ENCODE results near the gene GBP3.
"Not testable (repeated sequence)": the region's sequence is repeated elsewhere in the genome, so short reads cannot be mapped to it uniquely, and the experiment has no call there.

Gene GBP3, protein sequence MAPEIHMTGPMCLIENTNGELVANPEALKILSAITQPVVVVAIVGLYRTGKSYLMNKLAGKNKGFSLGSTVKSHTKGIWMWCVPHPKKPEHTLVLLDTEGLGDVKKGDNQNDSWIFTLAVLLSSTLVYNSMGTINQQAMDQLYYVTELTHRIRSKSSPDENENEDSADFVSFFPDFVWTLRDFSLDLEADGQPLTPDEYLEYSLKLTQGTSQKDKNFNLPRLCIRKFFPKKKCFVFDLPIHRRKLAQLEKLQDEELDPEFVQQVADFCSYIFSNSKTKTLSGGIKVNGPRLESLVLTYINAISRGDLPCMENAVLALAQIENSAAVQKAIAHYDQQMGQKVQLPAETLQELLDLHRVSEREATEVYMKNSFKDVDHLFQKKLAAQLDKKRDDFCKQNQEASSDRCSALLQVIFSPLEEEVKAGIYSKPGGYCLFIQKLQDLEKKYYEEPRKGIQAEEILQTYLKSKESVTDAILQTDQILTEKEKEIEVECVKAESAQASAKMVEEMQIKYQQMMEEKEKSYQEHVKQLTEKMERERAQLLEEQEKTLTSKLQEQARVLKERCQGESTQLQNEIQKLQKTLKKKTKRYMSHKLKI

DNA sequence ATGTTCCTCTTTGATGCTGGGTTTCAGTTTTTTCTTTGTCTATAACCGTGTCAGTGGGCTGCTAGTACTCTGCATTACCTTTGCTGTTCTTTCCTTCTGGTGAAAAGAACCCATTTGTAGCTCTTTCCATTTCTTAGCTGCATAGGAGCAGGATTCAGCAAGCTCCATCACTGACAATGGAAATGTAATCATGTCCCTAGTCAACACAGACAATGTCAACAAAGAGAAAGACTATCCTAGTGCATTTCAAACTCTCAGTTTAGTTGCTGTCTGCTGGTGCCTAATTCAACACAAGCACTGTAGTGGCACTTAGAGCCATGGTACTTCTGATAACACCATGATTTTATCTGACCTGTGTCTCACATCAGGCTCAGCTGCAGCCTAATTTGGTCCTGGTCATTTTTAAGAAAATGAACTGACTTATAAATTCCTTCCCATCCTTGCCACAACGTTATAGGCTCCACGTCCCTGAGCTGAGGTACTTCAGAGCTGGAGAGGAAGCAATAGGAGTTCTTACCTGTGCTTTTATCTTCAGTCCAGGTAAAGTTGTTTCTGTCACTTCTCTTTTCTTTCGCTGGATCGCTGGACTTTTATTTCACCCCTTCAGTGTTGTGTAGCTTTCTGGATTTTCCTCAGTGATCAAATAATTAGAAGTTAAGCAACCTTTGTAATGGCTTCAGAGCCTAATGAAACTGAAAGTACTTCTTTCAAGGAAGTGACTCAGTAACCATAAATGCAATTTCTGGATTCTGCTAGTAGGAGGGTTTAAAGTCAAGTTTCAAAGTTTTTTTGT is at the start of gene GBP3:
GBP3 (minus strand) TSS at position 700 of the 793 bp plus-strand sequence. CDS start 2,145 bp downstream, outside the sequence.
- peak; percentile 72 to 77 for ATAC-seq (replicated peaks)
- Mint-ChIP-seq H3K27me3 (no peaks in the 10 kb centered on the region), H3K27ac (peak within 1 kb of the TSS; percentile 89), H3K9me3 (peaks cover 6 to 8% of the 10 kb centered on the region in 2 donors), H3K4me1 (peaks cover 17 to 35% of the 10 kb centered on the region in 2 donors), H3K36me3 (peaks cover 13 to 31% of the 10 kb centered on the region in 2 donors), H3K4me3 (peak within 1 kb of the TSS; percentile 79 to 87)
- DNase-seq, result no peak

DNA sequence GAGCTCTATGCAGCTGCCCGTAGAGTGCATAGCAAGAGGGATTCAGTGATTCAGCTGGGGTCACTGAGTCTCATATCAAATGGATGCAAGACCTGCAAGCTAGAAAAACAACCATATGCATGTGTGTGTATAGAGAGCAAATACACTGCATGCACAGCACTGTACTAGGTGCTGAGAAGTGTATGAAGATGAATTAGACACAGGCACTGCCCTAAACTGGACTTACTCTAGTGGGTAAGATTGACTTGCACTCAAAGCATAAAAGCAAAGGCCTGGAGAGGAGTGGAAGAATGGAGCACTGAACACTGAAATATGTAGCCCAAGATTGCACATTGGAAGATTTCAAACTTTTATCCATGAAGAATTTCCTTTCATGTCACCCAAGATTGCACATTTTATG is 47.8 kb upstream of the GBP3 start:
- no peaks in the 10 kb centered on the region for H3K27me3 Mint-ChIP-seq
- no peak overlapping the region for H3K27ac Mint-ChIP-seq
- no peak for DNase-seq
- ATAC-seq (replicated peaks), result no peak
- no peak overlapping the region for H3K4me3 Mint-ChIP-seq
- peaks cover 8 to 9% of the 10 kb centered on the region in 2 donors for H3K9me3 Mint-ChIP-seq
- peaks cover 2 to 10% of the 10 kb centered on the region in 2 donors for H3K4me1 Mint-ChIP-seq
- H3K36me3 Mint-ChIP-seq, result peaks cover 5 to 13% of the 10 kb centered on the region in 2 donors

- H3K4me3 Mint-ChIP-seq, result peak overlapping the region; percentile 72 to 77
- no peak for DNase-seq
- peaks cover 5 to 13% of the 10 kb centered on the region in 2 donors for H3K36me3 Mint-ChIP-seq
- peaks cover 8 to 9% of the 10 kb centered on the region in 2 donors for H3K9me3 Mint-ChIP-seq
- peak overlapping the region; percentile 68 for H3K27ac Mint-ChIP-seq
- H3K27me3 Mint-ChIP-seq, result no peaks in the 10 kb centered on the region
- H3K4me1 Mint-ChIP-seq, result peaks cover 2 to 10% of the 10 kb centered on the region in 2 donors
- no peak for ATAC-seq (replicated peaks)
Observed at GRCh38 chr1:89069951-89070350, 47.3 kb upstream of the GBP3 start.

DNA sequence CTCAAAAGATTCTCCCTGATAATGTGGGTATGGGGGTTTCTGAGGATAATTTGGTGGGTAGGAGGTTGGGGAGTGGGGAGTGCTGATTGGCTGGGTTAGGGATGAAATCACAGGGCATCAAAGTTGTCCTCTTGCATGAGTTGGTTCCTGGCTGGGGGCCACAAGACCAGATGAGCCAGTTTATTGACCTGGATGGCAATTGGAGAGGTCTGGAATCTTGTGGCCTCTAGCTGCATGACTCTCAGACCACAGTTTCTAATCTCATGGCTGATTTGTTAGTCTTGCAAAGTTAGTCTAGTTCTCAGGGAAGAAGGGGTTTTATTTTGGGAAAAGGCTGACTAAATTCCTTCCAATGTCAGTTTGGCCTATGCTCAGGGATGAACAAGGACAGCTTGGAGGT is 45.6 kb upstream of the GBP3 start:
- H3K36me3 Mint-ChIP-seq, result peaks cover 1 to 5% of the 10 kb centered on the region in 2 donors
- H3K27me3 Mint-ChIP-seq, result no peaks in the 10 kb centered on the region
- H3K9me3 Mint-ChIP-seq, result peaks cover 0 to 2% of the 10 kb centered on the region in 2 donors
- no peak overlapping the region for H3K27ac Mint-ChIP-seq
- ATAC-seq (replicated peaks) (no peak), DNase-seq (no peak)
- no peak overlapping the region for H3K4me3 Mint-ChIP-seq
- peaks cover 12 to 25% of the 10 kb centered on the region in 2 donors for H3K4me1 Mint-ChIP-seq

GRCh38 chr1:89065079-89065868 is 42.6 kb upstream of the GBP3 start, which contains the start of gene GBP1:
TSS of gene GBP1 (minus strand) at chr1:89065208. CDS start at chr1:89063234, 1,974 bp downstream.
- Mint-ChIP-seq H3K4me1 (peaks cover 17 to 33% of the 10 kb centered on the region in 2 donors), H3K36me3 (peaks cover 5 to 12% of the 10 kb centered on the region in 2 donors), H3K27ac (peak within 1 kb of the TSS; percentile 96), H3K9me3 (no peaks in the 10 kb centered on the region), H3K27me3 (no peaks in the 10 kb centered on the region), H3K4me3 (peak within 1 kb of the TSS; percentile 88 to 91)
- ATAC-seq (replicated peaks) (peak; percentile 70 to 76), DNase-seq (no peak)

DNA sequence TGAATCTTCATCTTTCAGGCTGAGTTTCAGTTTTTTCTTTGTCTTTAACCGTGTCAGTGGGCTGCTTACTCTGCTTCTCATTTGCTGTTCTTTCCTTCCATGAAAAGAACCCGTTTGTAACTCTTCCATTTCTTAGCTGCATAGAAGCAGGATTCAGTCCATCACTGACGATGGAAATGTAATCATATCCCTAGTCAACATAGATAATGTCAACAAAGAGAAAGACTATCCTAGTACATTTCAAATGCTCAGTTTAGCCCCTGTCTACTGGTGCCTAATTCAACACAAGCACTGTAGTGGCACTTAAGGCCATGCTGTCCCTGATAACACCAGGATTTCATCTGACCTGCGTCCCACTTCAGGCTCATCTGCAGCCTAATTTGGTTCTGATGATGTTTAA is 42.0 kb upstream of the GBP3 start:
- DNase-seq, result no peak
- Mint-ChIP-seq H3K4me3 (peak overlapping the region; percentile 88 to 91), H3K27me3 (no peaks in the 10 kb centered on the region), H3K36me3 (peaks cover 9 to 12% of the 10 kb centered on the region in 2 donors), H3K27ac (peak overlapping the region; percentile 96), H3K9me3 (no peaks in the 10 kb centered on the region), H3K4me1 (peaks cover 15 to 30% of the 10 kb centered on the region in 2 donors)
- ATAC-seq (replicated peaks), result peak; percentile 64 to 68

GRCh38 chr1:89063094-89063493 is 40.4 kb upstream of the GBP3 start:
- Mint-ChIP-seq H3K4me1 (peaks cover 15 to 30% of the 10 kb centered on the region in 2 donors), H3K4me3 (no peak overlapping the region), H3K36me3 (peaks cover 13 to 18% of the 10 kb centered on the region in 2 donors), H3K27ac (no peak overlapping the region), H3K9me3 (no peaks in the 10 kb centered on the region), H3K27me3 (no peaks in the 10 kb centered on the region)
- DNase-seq (no peak), ATAC-seq (replicated peaks) (no peak)

- no peak overlapping the region for H3K4me3 Mint-ChIP-seq
- H3K27ac Mint-ChIP-seq, result no peak overlapping the region
- no peak for ATAC-seq (replicated peaks)
Observed at GRCh38 chr1:89060091-89060490, 37.4 kb upstream of the GBP3 start.

GRCh38 chr1:89051955-89052312 is 29.3 kb upstream of the GBP3 start:
- no peaks in the 10 kb centered on the region for H3K9me3 Mint-ChIP-seq
- DNase-seq (no peak), ATAC-seq (replicated peaks) (no peak)
- no peaks in the 10 kb centered on the region for H3K27me3 Mint-ChIP-seq
- no peaks in the 10 kb centered on the region for H3K4me1 Mint-ChIP-seq
- peaks cover 23 to 42% of the 10 kb centered on the region in 2 donors for H3K36me3 Mint-ChIP-seq
- H3K4me3 Mint-ChIP-seq, result no peak overlapping the region
- H3K27ac Mint-ChIP-seq, result no peak overlapping the region

More at GRCh38 chr1:89060091-89060490, 37.4 kb upstream of the GBP3 start:
- peaks cover 15 to 30% of the 10 kb centered on the region in 2 donors for H3K4me1 Mint-ChIP-seq
- peaks cover 21 to 33% of the 10 kb centered on the region in 2 donors for H3K36me3 Mint-ChIP-seq
- no peaks in the 10 kb centered on the region for H3K9me3 Mint-ChIP-seq
- no peak for DNase-seq
- H3K27me3 Mint-ChIP-seq, result no peaks in the 10 kb centered on the region

DNA sequence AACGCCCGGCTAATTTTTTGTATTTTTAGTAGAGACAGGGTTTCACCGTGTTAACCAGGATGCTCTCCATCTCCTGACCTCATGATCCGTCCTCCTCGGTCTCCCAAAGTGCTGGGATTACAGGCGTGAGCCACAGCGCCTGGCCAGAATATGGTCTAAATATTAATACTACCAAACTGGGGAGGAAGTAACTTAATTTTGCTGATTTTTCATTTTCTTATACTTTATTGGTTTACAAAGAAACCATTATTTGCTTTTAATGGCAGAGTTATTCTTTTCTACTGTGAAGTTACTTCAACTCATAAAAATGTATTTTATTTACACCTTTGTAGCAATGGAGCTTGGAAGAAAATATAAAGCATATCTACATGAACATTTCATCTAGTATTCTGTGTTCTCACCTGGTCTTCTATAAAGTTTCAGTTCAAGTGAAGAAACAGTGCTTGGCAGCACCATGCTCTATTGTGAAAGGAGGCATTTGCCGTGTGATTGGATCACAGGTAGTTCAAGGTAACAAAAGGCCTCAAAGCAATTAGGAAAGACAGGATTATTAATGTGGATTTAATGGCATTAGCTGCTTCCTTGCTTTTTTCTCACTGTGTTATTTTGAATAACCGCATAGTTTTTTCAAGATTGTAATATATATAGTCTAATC is 28.8 kb upstream of the GBP3 start:
- peaks cover 22 to 37% of the 10 kb centered on the region in 2 donors for H3K36me3 Mint-ChIP-seq
- H3K9me3 Mint-ChIP-seq, result no peaks in the 10 kb centered on the region
- no peak for DNase-seq
- no peak overlapping the region for H3K27ac Mint-ChIP-seq
- H3K4me1 Mint-ChIP-seq, result no peaks in the 10 kb centered on the region
- no peak overlapping the region for H3K4me3 Mint-ChIP-seq
- ATAC-seq (replicated peaks), result no peak
- no peaks in the 10 kb centered on the region for H3K27me3 Mint-ChIP-seq

DNA sequence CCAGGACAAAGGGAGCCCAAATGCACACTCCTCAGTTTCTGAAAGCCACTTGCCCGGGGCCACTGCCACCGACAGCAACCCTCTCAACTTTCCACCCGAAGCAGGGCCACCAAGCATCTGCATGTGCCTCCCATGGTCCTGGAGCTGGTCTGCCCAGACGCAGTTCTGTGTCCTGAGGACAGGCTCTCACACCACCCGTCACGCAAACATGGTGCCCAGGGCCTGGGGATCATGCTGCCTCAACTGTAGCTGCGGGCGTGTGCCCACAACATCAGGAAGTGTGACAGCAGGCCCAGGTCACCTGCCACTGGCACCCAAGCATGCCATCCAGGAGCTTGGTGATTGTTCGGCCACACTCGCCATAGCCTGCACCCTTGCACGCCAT is 28.0 kb upstream of the GBP3 start:
- H3K27ac Mint-ChIP-seq, result no peak overlapping the region

DNA sequence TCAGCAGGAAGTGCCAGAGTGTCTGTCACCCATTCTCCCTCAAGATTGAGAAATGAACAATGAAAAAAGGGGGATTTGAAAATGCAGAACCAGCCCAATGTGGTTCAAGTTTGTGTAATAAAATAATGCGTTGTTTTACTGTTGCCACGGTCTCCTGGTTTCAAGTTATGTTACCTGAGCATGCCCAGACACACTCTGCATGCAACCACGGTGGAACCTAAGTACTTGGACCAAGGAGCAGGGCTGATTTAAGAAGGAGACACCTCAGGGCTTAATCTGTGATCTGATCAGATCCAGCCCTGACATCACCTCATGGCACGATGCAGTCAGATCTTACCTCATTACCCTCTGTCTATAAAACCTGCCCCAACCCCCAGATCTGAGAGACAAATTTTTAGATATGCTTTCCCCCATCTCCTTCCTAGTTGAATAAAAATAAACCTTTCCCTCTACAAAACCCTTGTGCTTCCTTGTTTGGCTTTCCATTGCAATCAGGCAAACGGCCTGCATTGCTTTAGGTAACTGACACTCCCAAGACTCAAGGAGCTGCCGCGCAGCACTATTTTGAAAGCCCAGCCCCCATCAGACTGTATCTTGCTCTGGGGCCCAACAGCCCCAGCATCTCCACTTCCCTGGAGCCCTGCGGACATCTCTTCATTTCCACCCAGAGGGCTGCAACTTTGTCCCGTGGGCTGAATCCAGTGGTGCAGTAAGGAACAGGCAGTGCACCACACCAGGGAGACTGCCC is 27.4 kb upstream of the GBP3 start:
- H3K4me3 Mint-ChIP-seq, H3K9me3 Mint-ChIP-seq, H3K4me1 Mint-ChIP-seq, H3K27me3 Mint-ChIP-seq, DNase-seq: not testable (repeated sequence)
- Mint-ChIP-seq H3K36me3 (peaks cover 16 to 29% of the 10 kb centered on the region in 2 donors), H3K27ac (peak overlapping the region; percentile 52)
- peak; percentile 44 to 66 for ATAC-seq (replicated peaks)

More for the DNA sequence above, 28.0 kb upstream of the GBP3 start:
- no peak overlapping the region for H3K4me3 Mint-ChIP-seq
- no peaks in the 10 kb centered on the region for H3K9me3 Mint-ChIP-seq
- no peaks in the 10 kb centered on the region for H3K4me1 Mint-ChIP-seq
- ATAC-seq (replicated peaks), result no peak
- DNase-seq, result no peak
- H3K27me3 Mint-ChIP-seq, result no peaks in the 10 kb centered on the region
- peaks cover 17 to 31% of the 10 kb centered on the region in 2 donors for H3K36me3 Mint-ChIP-seq

DNA sequence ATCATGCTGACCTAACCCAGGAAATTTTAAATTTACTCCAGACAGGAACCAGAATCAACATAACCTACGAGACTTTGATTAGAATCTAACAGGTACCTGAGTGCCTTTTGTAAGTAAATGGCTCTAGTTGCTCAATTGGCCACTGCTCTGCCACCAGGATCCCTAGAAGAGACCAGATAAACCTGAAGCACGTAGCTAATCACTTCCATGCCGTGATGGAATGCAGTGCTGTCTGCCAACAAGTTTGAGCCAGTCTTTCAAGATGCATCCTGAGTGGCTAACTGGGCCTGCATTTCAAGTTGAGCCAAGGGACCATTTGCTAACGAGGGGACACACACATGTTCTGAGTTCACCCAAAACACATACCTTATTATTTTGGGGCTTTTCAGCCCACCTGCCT is 26.5 kb upstream of the GBP3 start:
- not testable (repeated sequence) for H3K4me1 Mint-ChIP-seq; H3K27me3 Mint-ChIP-seq; H3K9me3 Mint-ChIP-seq; ATAC-seq (replicated peaks); H3K4me3 Mint-ChIP-seq; H3K27ac Mint-ChIP-seq; DNase-seq
- H3K36me3 Mint-ChIP-seq, result peaks cover 12 to 20% of the 10 kb centered on the region in 2 donors
